Testis (tissue), 3 donors: ENCODE results near the gene RPTOR. TPM values are rescaled to one million over a fixed set of nuclear protein-coding genes. Genes with fewer than 3 reads are reported as not detected.
A peak's percentile ranks its signal among the peaks of the same experiment; 100 is the strongest.

Experiments used
- DNase-seq: peaks from one replicate; pipeline ENCODE4 v3.0.0-alpha.2; 2019
- H3K27ac ChIP-seq, 2 donors: fragments of 200-600 bp; sonication (generic); one replicate each; pipeline ENCODE4 v1.5.1; 2019
- H3K27me3 ChIP-seq: fragments of 200-600 bp; sonication (generic); one replicate; pipeline ENCODE4 v1.5.1; 2019
- H3K36me3 ChIP-seq: fragments of 200-600 bp; sonication (generic); one replicate; pipeline ENCODE4 v1.5.1; 2017; ENCODE audit warnings: low read depth; ENCODE audit errors: missing control alignments
- H3K4me1 ChIP-seq: fragments of 200-600 bp; sonication (generic); one replicate; pipeline ENCODE4 v1.5.1; 2019
- H3K4me3 ChIP-seq, 2 donors: fragments of 200-600 bp; sonication (generic); one replicate each; pipeline ENCODE4 v1.5.1; 2017 to 2019
- H3K9me3 ChIP-seq: fragments of 200-600 bp; sonication (generic); one replicate; pipeline ENCODE4 v1.5.1; 2017
- CTCF ChIP-seq, 3 experiments: fragments of 450-650 bp in 2 of 3; fragments of 200-600 bp in 1 of 3; sonication (generic) in 1 of 3; IDR thresholded peaks; one replicate each; pipeline ENCODE4 v1.5.1; 2016 to 2019; ENCODE audit warnings: antibody characterized with exemption in 3 of 3, mild to moderate bottlenecking in 2 of 3, moderate library complexity in 1 of 3
- POLR2A ChIP-seq: fragments of 450-650 bp; IDR thresholded peaks from one replicate; pipeline ENCODE4 v1.6.1; 2017; ENCODE audit warnings: antibody characterized with exemption, mild to moderate bottlenecking, moderate library complexity
- WGBS, 2 donors: methylation state at CpG; one replicate each; pipeline ENCODE4 v1.1.5; 2018; 5-methylcytosine and 5-hydroxymethylcytosine counted together
- intact Hi-C: fragments of 100-400 bp; cut with DNase I; formaldehyde crosslinking; loops from one replicate; pipeline ENCODE4 v1.15.1; 2023; ENCODE audit warnings: low total_unique reads
- polyA plus RNA-seq: library from polyadenylated mRNA; stranded (reverse); fragments of 350-450 nt; fragmentation: Illumina TruSeq; extraction: RNeasy Lipid Tissue Mini Kit (QIAGEN cat#74804); gene quantifications from one replicate; pipeline ENCODE4 v1.2.3, GENCODE V29; 2014; ENCODE audit warnings: low read depth, low replicate concordance; ENCODE audit not compliant: insufficient read depth
- total RNA-seq, 2 donors: library from RNA; depleted of rRNA; stranded (reverse); fragments of >200 nt; gene quantifications; one replicate each; pipeline ENCODE4 v1.2.3, GENCODE V29; 2016

RPTOR gene
- total and polyA plus RNA-seq, 3 donors from 2014 or later: 21.8 to 68.3 (median 56.6) TPM

GRCh38 chr17:80845069-80845862 is 300.6 kb downstream of the RPTOR start:
- no peak overlapping the region for H3K4me3 ChIP-seq
- DNase-seq: no peak
- no peaks in the 10 kb centered on the region for H3K4me1 ChIP-seq
- H3K27me3 ChIP-seq: no peaks in the 10 kb centered on the region
- intact Hi-C loops: no loop called here
- 91 to 96% methylated on average over 31 of the region's 31 CpGs for WGBS, 2 donors
- TF ChIP-seq CTCF (IDR thresholded peaks at IDR 0.05) (no peak), POLR2A (no peak)
- no peak overlapping the region for H3K27ac ChIP-seq
- H3K36me3 ChIP-seq: no peaks in the 10 kb centered on the region
- H3K9me3 ChIP-seq: no peaks in the 10 kb centered on the region

- no peak for DNase-seq
- Histone ChIP-seq H3K27me3 (no peaks in the 10 kb centered on the region), H3K4me3 (no peak overlapping the region), H3K9me3 (no peaks in the 10 kb centered on the region), H3K27ac (no peak overlapping the region), H3K4me1 (no peaks in the 10 kb centered on the region), H3K36me3 (no peaks in the 10 kb centered on the region)
- intact Hi-C loops: no loop called here
- 85 to 88% methylated on average over 21 to 36 of the region's 36 CpGs for WGBS, 2 donors
- TF ChIP-seq CTCF (IDR thresholded peaks at IDR 0.05) (no peak), POLR2A (no peak)
These were observed 301.4 kb downstream of the RPTOR start for GRCh38 chr17:80845863-80846671.

- intact Hi-C loops: no loop called here
- H3K27me3 ChIP-seq: no peaks in the 10 kb centered on the region
- TF ChIP-seq CTCF (IDR thresholded peaks at IDR 0.05) (no peak), POLR2A (no peak)
- no peak overlapping the region for H3K27ac ChIP-seq
- H3K9me3 ChIP-seq: no peaks in the 10 kb centered on the region
- H3K36me3 ChIP-seq: no peaks in the 10 kb centered on the region
- WGBS, 2 donors: 95% methylated on average over 17 of the region's 17 CpGs
- H3K4me1 ChIP-seq: no peaks in the 10 kb centered on the region
- H3K4me3 ChIP-seq: no peak overlapping the region
- no peak for DNase-seq
These were observed 302.3 kb downstream of the RPTOR start for GRCh38 chr17:80846932-80847331.

DNA sequence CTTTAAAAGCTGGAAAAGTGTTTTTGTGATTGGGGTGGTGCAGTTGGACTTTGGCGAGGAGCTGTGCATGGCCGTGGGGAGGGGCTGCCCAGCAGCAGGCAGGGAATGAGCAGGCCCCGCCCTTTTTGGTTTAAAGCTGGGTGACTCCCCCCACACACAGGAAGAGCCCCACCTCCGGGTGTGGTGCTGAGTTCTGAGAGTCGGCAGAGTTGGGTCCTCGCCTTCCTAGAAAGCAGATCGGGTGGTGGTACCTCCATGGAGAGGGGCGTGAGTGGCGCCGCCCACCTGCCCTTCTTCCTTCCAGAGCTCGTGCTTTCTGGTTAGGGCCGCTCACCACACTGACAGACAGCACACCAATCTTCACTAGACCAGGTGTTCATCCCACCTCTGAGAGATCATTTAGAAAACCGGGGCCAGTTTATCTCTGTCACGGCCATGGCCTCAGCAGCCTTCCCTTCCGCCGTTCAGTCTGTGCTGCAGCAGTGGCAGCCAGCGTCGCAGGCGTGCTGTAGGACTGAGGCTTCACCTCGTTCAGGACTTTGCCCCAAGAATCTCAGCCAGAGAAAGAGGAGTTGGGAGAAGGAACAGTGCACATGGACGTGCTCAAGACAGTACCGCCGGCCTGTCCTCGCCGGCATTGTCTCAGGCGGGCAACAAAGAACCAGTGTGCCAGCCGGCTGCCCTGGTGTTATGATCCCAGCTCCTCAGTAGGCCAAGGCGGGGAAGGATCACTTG is 303.0 kb downstream of the RPTOR start:
- Histone ChIP-seq H3K36me3 (no peaks in the 10 kb centered on the region), H3K9me3 (no peaks in the 10 kb centered on the region), H3K4me3 (no peak overlapping the region), H3K27ac (no peak overlapping the region), H3K4me1 (no peaks in the 10 kb centered on the region), H3K27me3 (no peaks in the 10 kb centered on the region)
- 81 to 85% methylated on average over 28 of the region's 28 CpGs for WGBS, 2 donors
- peak; percentile 34 for DNase-seq
- no peak for TF ChIP-seq POLR2A
- no peak for TF ChIP-seq CTCF (IDR thresholded peaks at IDR 0.05)
- intact Hi-C loops: no loop called here
